GM12878 (cell line): ENCODE data around the gene MARCHF10. TPM values are rescaled to one million over a fixed set of nuclear protein-coding genes. Genes with fewer than 3 reads are reported as not detected.

Experiments
- ATAC-seq: fragments of 200-7000 bp; cut with Tn5 transposase; 3 replicates; pipeline ENCODE4 v1.9.1; 2020; ENCODE audit warnings: mild to moderate bottlenecking, moderate library complexity
- BruUV-seq: library from RNA; stranded (reverse); fragments of 400-500 nt; replicated peaks from 2 replicates; lab custom pipeline; 2021; lab: Mats Ljungman, UMichigan
- CTCF ChIA-PET: fragments of 300-600 bp; sonication (Branson Sonifier 250); formaldehyde crosslinking; extraction: SDS; loops from one replicate; lab custom pipeline; 2021; ENCODE audit warnings: inconsistent platforms; lab: Yijun Ruan, JAX
- POLR2A ChIA-PET: fragments of 350-600 bp; formaldehyde crosslinking; extraction: SDS; loops from one replicate; lab custom pipeline; 2021; ENCODE audit warnings: inconsistent platforms; lab: Charles Lee
- RAD21 ChIA-PET: fragments of 300-600 bp; sonication (Branson Sonifier 250); formaldehyde crosslinking; loops from one replicate; lab custom pipeline; 2023; ENCODE audit warnings: antibody characterized with exemption; ENCODE audit not compliant: unreplicated experiment; lab: Charles Lee
- SMC1A ChIA-PET: fragments of 300-600 bp; sonication (Branson Sonifier 250); formaldehyde crosslinking; loops from one replicate; lab custom pipeline; 2023; ENCODE audit not compliant: unreplicated experiment, uncharacterized antibody; lab: Charles Lee
- DNase-seq: peaks from one replicate; pipeline ENCODE4 v3.0.0-alpha.2; 2011; ENCODE audit warnings: low read depth, low spot score
- FAIRE-seq: peaks from 3 replicates; lab custom pipeline; 2011; peaks lifted over from hg19 to GRCh38; lab: Jason Lieb, UNC
- H2AFZ ChIP-seq: 2 replicates; pipeline ENCODE4 v1.6.0; 2011; ENCODE audit warnings: low read depth, low read length, control low read depth; ENCODE audit not compliant: control insufficient read depth
- H3K27ac ChIP-seq: 2 replicates; pipeline ENCODE4 v1.5.1; 2011; ENCODE audit warnings: control low read depth; ENCODE audit not compliant: control insufficient read depth, insufficient read depth
- H3K27me3 ChIP-seq, 2 experiments: replicated peaks in 1 of 2; 2 replicates each; pipeline versions ENCODE4 v1.6.0 to v1.6.1; 2011; ENCODE audit warnings: low read length in 1 of 2; ENCODE audit not compliant: control insufficient read depth in 2 of 2, insufficient read depth in 2 of 2
- H3K36me3 ChIP-seq, 2 experiments: 2 replicates each; pipeline ENCODE4 v1.5.1; 2011; ENCODE audit warnings: low read length in 1 of 2; ENCODE audit not compliant: control insufficient read depth in 2 of 2, insufficient read depth in 2 of 2
- H3K4me1 ChIP-seq: 2 replicates; pipeline ENCODE4 v1.6.1; 2011; ENCODE audit warnings: mild to moderate bottlenecking, low read length, moderate library complexity, mixed read lengths; ENCODE audit not compliant: control insufficient read depth, insufficient read depth
- H3K4me2 ChIP-seq: 2 replicates; pipeline ENCODE4 v1.6.0; 2011; ENCODE audit warnings: control low read depth; ENCODE audit not compliant: control insufficient read depth, insufficient read depth
- H3K4me3 ChIP-seq: fragments of 200-600 bp; sonication (generic); 2 replicates; pipeline ENCODE4 v1.5.1; 2016
- H3K79me2 ChIP-seq: 2 replicates; pipeline ENCODE4 v1.6.0; 2011; ENCODE audit warnings: low read length; ENCODE audit not compliant: control insufficient read depth, insufficient read depth
- H3K9ac ChIP-seq: 2 replicates; pipeline ENCODE4 v1.8.0; 2011; ENCODE audit warnings: low read length, control low read depth, mixed read lengths; ENCODE audit not compliant: control insufficient read depth, insufficient read depth
- H3K9me3 ChIP-seq: replicated peaks from 3 replicates; pipeline ENCODE4 v1.5.1; 2011; ENCODE audit warnings: mild to moderate bottlenecking, low read length; ENCODE audit not compliant: control insufficient read depth, insufficient read depth
- H4K20me1 ChIP-seq: 2 replicates; pipeline ENCODE4 v1.6.0; 2011; ENCODE audit not compliant: control insufficient read depth, insufficient read depth
- DPF2 ChIP-seq: fragments of 450-650 bp; IDR thresholded peaks from 2 replicates; pipeline ENCODE4 v1.6.1; 2017; ENCODE audit warnings: mild to moderate bottlenecking
- EED ChIP-seq: sonication (generic); IDR thresholded peaks from 2 replicates; pipeline ENCODE4 v1.6.1; 2016; ENCODE audit warnings: antibody characterized with exemption, low read depth
- EP300 ChIP-seq, 2 experiments: fragments of 150-350 bp in 1 of 2; IDR thresholded peaks; 2 replicates each; pipeline ENCODE4 v1.6.1; 2011 to 2012; ENCODE audit warnings: low read depth in 2 of 2, low read length in 2 of 2, borderline replicate concordance in 1 of 2, improper control_type of control experiment in 1 of 2, inconsistent platforms in 1 of 2; ENCODE audit not compliant: control insufficient read depth in 1 of 2
- MEF2B ChIP-seq: fragments of 450-650 bp; IDR thresholded peaks from 2 replicates; pipeline ENCODE4 v1.6.1; 2018; ENCODE audit warnings: mild to moderate bottlenecking, moderate library complexity; ENCODE audit not compliant: partially characterized antibody, poor library complexity, severe bottlenecking
- MTA3 ChIP-seq: IDR thresholded peaks from 2 replicates; pipeline ENCODE4 v1.6.1; 2012; ENCODE audit warnings: low read length, inconsistent platforms, borderline replicate concordance
- PML ChIP-seq: IDR thresholded peaks from 2 replicates; pipeline ENCODE4 v1.6.1; 2012; ENCODE audit warnings: low read length, inconsistent platforms
- POLR2AphosphoS5 ChIP-seq: IDR thresholded peaks from 2 replicates; pipeline ENCODE4 v1.6.1; 2011; ENCODE audit warnings: mild to moderate bottlenecking, low read length, inconsistent platforms
- RELA ChIP-seq: fragments of 450-650 bp; IDR thresholded peaks from 2 replicates; pipeline ENCODE4 v1.8.0; 2014; ENCODE audit warnings: borderline replicate concordance; ENCODE audit not compliant: partially characterized antibody
- SIX5 ChIP-seq: IDR thresholded peaks from 2 replicates; pipeline ENCODE4 v1.6.1; 2011; ENCODE audit warnings: mild to moderate bottlenecking, low read depth, low read length, moderate library complexity; ENCODE audit not compliant: severe bottlenecking
- STAT3 ChIP-seq: IDR thresholded peaks from 2 replicates; pipeline ENCODE4 v1.6.1; 2011; ENCODE audit warnings: low read depth, low read length, improper control_type of control experiment
- TARDBP ChIP-seq: IDR thresholded peaks from 2 replicates; pipeline ENCODE4 v1.6.1; 2016; ENCODE audit warnings: borderline replicate concordance
- WGBS: methylation state at CpG from one replicate; pipeline ENCODE4 v1.1.6; 2016; ENCODE audit warnings: low lambda C conversion rate; ENCODE audit not compliant: insufficient replicate concordance, insufficient coverage; ENCODE audit errors: missing lambda C conversion rate; 5-methylcytosine and 5-hydroxymethylcytosine counted together
- in situ Hi-C: fragments of 300-500 bp; cut with MboI; formaldehyde crosslinking; loops from 9 replicates; pipeline ENCODE4 v1.14.3; 2018; ENCODE audit warnings: mixed read lengths
- intact Hi-C: fragments of 100-400 bp; cut with micrococcal nuclease; formaldehyde crosslinking; loops from one replicate; pipeline ENCODE4 v1.14.2; 2022; ENCODE audit not compliant: unreplicated experiment
- polyA plus RNA-seq, 11 experiments: library from polyadenylated mRNA; depleted of rRNA in 4 of 11; unstranded in 6 of 11; stranded (reverse) in 5 of 11; fragments of >200 nt; fragmentation: Nextera tagmentation in 4 of 11; fragmentation: Illumina TruSeq in 1 of 11; extraction: Ambion mirVana in 4 of 11; extraction: Trizol in 1 of 11; gene quantifications; 1 replicate in 1 of 11; 2 replicates in 10 of 11; pipeline versions ENCODE4 v1.2.1 to v1.2.3, GENCODE V29; 2011 to 2016; ENCODE audit warnings: inconsistent platforms in 2 of 11, missing spikeins in 2 of 11, low read depth in 1 of 11
- total RNA-seq, 4 experiments: library from RNA; depleted of rRNA in 3 of 4; stranded (reverse); fragments of >200 nt in 3 of 4; fragmentation: Illumina TruSeq in 1 of 4; extraction: Trizol in 1 of 4; gene quantifications; 2 replicates each; pipeline versions ENCODE4 v1.2.1 to v1.2.3, GENCODE V29; 2013 to 2021
- TF ChIP-seq, protein P1 (sequence below): fragments of 450-650 bp; conservative IDR thresholded peaks from 2 replicates; pipeline ENCODE4 v1.6.1; 2017; ENCODE audit warnings: mild to moderate bottlenecking, moderate library complexity

The MARCHF10 gene
- total and polyA plus RNA-seq, 10 of the 15 experiments (the other 5 are each of a cell fraction or from before 2014, with no cell fraction given): 0.11 to 0.24 TPM; not detected in 8

DNA sequence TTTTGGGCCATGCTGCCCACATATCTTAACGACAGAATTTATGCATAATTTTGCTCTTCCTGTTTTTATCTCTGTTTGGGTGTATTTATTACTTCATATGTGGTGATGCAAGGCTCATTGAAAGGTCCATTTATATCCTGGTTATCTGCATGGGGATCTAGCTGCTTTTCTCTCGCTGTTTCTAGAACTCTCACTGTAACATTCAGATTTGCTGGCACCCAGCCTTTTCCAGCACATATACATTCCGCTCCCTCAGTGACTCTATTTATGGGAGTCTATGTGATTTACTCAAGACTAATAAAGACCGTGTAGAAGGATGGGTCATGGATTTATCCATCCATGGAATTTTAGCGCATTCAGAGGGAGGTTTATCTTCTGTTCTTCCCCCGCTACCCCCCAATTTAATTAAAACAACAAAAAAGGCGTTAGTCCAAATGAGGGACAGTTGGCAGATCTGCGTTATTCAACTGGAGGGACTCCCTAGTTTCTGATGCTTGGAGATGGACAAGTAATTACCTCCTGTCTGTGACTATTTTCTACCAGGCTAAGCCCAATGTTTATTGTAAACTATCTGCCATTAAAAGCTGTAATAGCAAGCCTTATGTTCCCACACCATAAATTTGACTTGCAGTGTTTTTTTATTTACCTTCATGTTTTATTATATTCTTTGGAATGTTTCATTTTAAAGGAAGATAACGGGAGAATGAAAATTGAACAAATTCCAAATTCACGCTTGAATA is 19.8 kb upstream of the MARCHF10 start:
- no peak overlapping the region for H3K9ac ChIP-seq
- 24% methylated on average over 10 of the region's 10 CpGs for WGBS
- H3K4me2 ChIP-seq: no peak overlapping the region
- ChIA-PET RAD21 (no interaction called here), POLR2A (no interaction called here), SMC1A (no interaction called here), CTCF (no interaction called here)
- H2AFZ ChIP-seq: no peak overlapping the region
- H3K4me3 ChIP-seq: no peak overlapping the region
- no peaks in the 10 kb centered on the region for H3K27me3 ChIP-seq
- intact Hi-C loops: no loop called here
- ATAC-seq (no peak), DNase-seq (no peak), FAIRE-seq (no peak)
- in situ Hi-C loops: no loop called here
- no peaks in the 10 kb centered on the region for H3K9me3 ChIP-seq
- TF ChIP-seq EP300 (IDR thresholded peaks at IDR 0.05; ENCODE audit: borderline replicate concordance in 1 of 2, control insufficient read depth in 1 of 2, low read depth in 2 of 2, low read length in 2 of 2) (no peak), SIX5 (no peak), POLR2AphosphoS5 (no peak), MEF2B (no peak), RELA (no peak), DPF2 (no peak), EED (no peak), PML (no peak), STAT3 (no peak), MTA3 (no peak), TARDBP (no peak)
- TF ChIP-seq, protein P1, sequence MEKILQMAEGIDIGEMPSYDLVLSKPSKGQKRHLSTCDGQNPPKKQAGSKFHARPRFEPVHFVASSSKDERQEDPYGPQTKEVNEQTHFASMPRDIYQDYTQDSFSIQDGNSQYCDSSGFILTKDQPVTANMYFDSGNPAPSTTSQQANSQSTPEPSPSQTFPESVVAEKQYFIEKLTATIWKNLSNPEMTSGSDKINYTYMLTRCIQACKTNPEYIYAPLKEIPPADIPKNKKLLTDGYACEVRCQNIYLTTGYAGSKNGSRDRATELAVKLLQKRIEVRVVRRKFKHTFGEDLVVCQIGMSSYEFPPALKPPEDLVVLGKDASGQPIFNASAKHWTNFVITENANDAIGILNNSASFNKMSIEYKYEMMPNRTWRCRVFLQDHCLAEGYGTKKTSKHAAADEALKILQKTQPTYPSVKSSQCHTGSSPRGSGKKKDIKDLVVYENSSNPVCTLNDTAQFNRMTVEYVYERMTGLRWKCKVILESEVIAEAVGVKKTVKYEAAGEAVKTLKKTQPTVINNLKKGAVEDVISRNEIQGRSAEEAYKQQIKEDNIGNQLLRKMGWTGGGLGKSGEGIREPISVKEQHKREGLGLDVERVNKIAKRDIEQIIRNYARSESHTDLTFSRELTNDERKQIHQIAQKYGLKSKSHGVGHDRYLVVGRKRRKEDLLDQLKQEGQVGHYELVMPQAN: no peak
- H4K20me1 ChIP-seq: no peaks in the 10 kb centered on the region
- BruUV-seq: no TSS peak
- H3K27ac ChIP-seq: no peak overlapping the region
- H3K4me1 ChIP-seq: no peaks in the 10 kb centered on the region
- H3K36me3 ChIP-seq: no peaks in the 10 kb centered on the region
- no peaks in the 10 kb centered on the region for H3K79me2 ChIP-seq
